Activated CD4-positive, alpha-beta T cell treated with anti-CD3 and anti-CD28 coated beads, Interleukin-2, amount 10 ng/mL, durations not matched to agents 24 days and 14 days (primary cell): ENCODE measurements around the gene ZNF432. TPM values are rescaled to one million over a fixed set of nuclear protein-coding genes. Genes with fewer than 3 reads are reported as not detected.
A peak's percentile ranks its signal among the peaks of the same experiment; 100 is the strongest.
"Not testable (repeated sequence)": the region's sequence is repeated elsewhere in the genome, so short reads cannot be mapped to it uniquely, and the experiment has no call there.

Experiments
- DNase-seq: peaks from one replicate; pipeline ENCODE4 v3.0.0; 2022
- H3K27ac Mint-ChIP-seq: one replicate; pipeline ENCODE4 v1.8.0; 2022; ENCODE audit warnings: mild to moderate bottlenecking, mixed read lengths
- H3K27me3 Mint-ChIP-seq: one replicate; pipeline ENCODE4 v1.8.0; 2022; ENCODE audit warnings: mixed read lengths
- H3K36me3 Mint-ChIP-seq: one replicate; pipeline ENCODE4 v1.8.0; 2022; ENCODE audit warnings: low read depth, mild to moderate bottlenecking, mixed read lengths
- H3K4me1 Mint-ChIP-seq: one replicate; pipeline ENCODE4 v1.8.0; 2021; ENCODE audit warnings: mixed read lengths
- H3K4me3 Mint-ChIP-seq: one replicate; pipeline ENCODE4 v1.8.0; 2022; ENCODE audit warnings: mild to moderate bottlenecking, moderate library complexity, mixed read lengths
- H3K9me3 Mint-ChIP-seq: one replicate; pipeline ENCODE4 v1.8.0; 2021; ENCODE audit warnings: mixed read lengths
- intact Hi-C: fragments of 100-400 bp; cut with micrococcal nuclease; formaldehyde crosslinking; loops from one replicate; pipeline ENCODE4 v1.15.1; 2023
- total RNA-seq: library from RNA; stranded (reverse); gene quantifications from 2 replicates; pipeline ENCODE4 v1.2.3, GENCODE V29; 2022

ZNF432 gene
- 10.8 and 13.8 TPM in 2 replicates for total RNA-seq

DNA sequence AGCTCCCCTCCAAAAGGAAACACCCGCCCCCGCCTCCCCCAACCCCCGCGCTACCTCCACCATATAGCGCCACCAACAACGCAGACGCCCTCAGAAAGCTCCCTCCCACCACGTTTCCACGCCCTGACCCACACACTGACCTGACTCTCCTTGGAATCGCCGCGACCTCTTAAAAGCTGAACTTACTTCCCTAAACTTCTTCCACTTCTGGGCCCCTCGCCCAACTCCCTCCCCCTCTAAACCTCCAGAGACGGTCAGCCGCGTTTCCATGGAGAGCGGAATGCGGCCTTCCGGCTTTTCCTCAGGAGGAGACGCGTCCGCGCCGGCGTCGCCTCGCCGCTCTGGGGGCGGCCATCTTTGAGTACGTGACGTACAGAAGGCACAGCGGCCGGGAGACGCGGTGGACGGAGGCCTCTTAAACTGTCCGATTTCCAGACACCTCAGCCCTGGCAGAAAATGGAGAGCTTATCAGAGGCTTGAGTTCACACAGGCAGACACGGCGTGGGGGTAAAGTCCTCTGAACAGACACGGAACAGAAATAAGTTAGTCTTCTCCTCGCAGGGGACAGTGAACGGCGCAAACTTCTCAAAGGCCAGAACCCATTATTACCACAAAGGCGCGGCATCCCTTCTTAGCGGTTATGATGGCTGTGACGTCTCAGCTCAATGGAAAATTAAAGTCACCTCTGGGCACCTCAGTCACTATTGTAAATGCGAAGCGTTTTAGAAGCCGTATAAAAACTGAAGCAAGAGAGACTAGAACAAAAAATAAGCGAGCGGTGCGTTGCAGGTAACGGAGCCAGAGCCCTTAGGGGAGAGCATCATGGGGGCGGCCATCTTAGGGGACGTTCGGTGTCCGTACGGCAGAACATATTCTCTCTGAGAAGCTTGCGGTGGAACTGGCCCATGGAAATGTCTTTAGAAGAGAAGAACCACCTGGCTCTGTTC is at the start of gene ZNF432:
ZNF432 (minus strand) TSS at position 284 of the 947 bp plus-strand sequence. CDS start 1,970 bp downstream, outside the sequence.
- peak within 1 kb of the TSS; percentile 98 for H3K4me3 Mint-ChIP-seq
- peaks cover 82% of the 10 kb centered on the region for H3K36me3 Mint-ChIP-seq
- peak within 1 kb of the TSS; percentile 99 for H3K27ac Mint-ChIP-seq
- peaks cover 21% of the 10 kb centered on the region for H3K4me1 Mint-ChIP-seq
- peak; percentile 94 for DNase-seq
- peaks cover 48% of the 10 kb centered on the region for H3K9me3 Mint-ChIP-seq
- intact Hi-C loops, result loop anchor here (1.0 to 2.0 kb wide), 7 partner anchors 21 to 488 kb away; partner anchors contain the start of genes ZNF350, ZNF613, ZNF614 and ZNF615
- no peaks in the 10 kb centered on the region for H3K27me3 Mint-ChIP-seq

DNA sequence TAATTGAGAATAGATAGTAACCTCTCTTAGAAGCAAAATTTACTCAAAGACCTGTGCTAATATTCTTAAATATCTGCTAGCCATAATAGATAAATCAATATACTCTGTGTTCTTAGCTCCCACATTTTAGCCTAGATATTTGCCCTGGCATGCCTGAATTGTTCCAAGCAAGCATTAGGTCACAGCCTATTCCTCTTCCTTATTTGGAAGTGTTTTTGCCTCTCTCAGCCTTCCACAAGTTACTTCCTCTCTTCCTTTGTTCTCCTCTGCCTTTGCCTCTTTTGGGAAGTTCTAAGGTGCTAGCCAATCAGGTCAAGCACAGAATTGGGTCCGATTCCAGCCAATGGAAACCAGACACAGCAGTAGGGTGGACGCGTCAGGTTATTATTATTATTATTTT is 47.8 kb upstream of the ZNF432 start:
- intact Hi-C loops, DNase-seq, H3K27ac Mint-ChIP-seq, H3K27me3 Mint-ChIP-seq: not testable (repeated sequence)
- Mint-ChIP-seq H3K36me3 (peaks cover 44% of the 10 kb centered on the region), H3K9me3 (peaks cover 32% of the 10 kb centered on the region), H3K4me3 (peak overlapping the region; percentile 93), H3K4me1 (peaks cover 17% of the 10 kb centered on the region)

DNA sequence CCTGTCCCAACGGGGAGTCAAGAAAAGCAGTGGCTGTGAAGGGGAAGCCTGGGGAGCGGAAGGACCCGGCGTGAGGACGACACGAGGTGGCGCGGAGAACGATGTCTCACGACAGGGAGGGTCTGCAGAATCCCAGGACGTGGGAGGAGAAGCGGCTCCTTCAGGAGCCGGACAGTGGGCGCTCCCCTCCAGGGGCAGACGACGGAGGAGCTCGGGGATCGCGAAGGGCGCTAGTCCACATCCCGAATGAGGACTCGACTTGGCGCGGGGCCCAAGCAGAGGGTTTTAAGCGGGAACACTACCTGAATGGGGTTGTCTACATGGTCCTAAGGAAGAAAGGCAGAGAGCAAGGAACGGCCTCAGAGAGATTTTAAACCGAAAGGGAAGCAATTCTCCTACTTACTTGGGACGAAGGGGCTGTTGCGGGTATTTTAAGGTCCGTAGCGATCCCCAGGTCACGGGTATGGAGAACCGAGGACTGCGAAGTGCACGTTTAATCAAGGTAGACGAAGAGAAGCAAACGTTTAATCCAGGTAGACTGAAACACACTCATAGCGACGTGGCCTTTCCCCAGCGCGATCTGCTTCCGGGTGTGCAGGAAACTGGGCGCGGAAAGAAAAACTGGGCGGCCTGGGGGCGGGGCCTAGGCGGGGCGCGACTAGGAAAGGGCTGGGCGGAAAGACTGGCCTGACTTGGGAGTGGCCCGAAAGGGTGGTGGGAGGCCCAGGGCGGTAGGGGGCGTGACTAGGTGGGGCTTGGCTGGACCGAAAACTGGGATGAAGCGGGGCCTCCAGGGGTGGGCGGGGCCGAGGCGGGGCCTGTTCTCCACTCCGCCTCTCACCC is 46.8 kb upstream of the ZNF432 start, which contains the start of gene ZNF841:
ZNF841 (minus strand) TSS at position 594 of the 843 bp plus-strand sequence. CDS start 10,964 bp downstream, outside the sequence.
- H3K9me3 Mint-ChIP-seq, result peaks cover 34% of the 10 kb centered on the region

DNA sequence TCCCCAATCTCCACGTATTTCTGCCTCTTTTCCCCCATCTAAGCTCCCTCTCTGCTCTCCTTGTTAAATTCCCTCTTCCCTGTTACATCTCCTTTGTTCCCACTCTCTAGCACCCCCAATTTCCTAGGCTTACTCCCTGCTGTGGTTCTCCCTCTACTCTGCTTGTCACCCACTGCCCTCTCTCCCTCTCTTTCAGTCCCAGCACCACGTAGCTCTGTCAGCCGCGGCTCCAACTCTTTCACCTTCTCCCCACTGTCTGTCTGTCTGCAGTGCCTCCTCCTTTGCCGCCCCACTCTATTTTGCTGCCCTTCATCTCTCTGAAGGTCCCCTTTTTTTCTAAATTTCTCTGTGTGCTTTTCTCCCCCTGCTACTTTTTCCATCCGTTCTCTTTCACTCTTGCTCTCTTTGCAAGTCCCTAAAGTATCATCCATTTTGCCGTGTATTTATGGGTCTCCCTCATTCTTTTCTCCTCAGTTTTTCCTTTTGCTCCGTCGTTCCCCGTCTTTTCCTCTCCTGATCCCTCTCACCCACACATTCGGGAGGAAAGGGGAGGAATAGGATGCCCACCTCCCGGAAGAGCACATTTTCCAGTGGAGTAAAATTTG is 46.0 kb upstream of the ZNF432 start:
- intact Hi-C loops, result no loop called here
- Mint-ChIP-seq H3K27ac (peak overlapping the region; percentile 91), H3K9me3 (peaks cover 31% of the 10 kb centered on the region), H3K4me1 (peaks cover 17% of the 10 kb centered on the region), H3K36me3 (peaks cover 62% of the 10 kb centered on the region), H3K4me3 (peak overlapping the region; percentile 93), H3K27me3 (no peaks in the 10 kb centered on the region)
- no peak for DNase-seq

More for the DNA sequence above, 46.8 kb upstream of the ZNF432 start, which contains the start of gene ZNF841:
- peak within 1 kb of the TSS; percentile 91 for H3K27ac Mint-ChIP-seq
- peaks cover 17% of the 10 kb centered on the region for H3K4me1 Mint-ChIP-seq
- peaks cover 55% of the 10 kb centered on the region for H3K36me3 Mint-ChIP-seq
- H3K4me3 Mint-ChIP-seq, result peak within 1 kb of the TSS; percentile 93
- no peaks in the 10 kb centered on the region for H3K27me3 Mint-ChIP-seq
- DNase-seq, result peak; percentile 95
- intact Hi-C loops, result no loop called here

DNA sequence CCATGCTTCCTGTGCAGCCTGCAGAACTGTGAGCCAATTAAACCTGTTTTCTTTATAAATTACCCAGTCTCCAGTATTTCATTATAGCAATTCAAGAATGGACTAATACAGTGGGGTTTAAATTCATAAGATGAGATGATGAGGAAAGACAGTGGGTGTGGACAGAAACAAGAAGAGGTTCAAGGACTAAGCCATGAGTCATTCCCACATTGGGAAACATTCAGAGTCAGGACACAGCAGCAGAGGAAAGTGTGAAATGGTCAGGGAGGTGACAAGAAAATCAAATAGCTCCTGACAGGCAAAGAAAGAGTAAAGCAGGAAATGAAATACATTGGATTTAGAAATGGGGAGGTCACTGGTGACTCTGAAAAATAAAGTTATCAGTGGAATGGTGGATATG is 37.8 kb upstream of the ZNF432 start:
- peaks cover 94% of the 10 kb centered on the region for H3K36me3 Mint-ChIP-seq
- H3K4me1 Mint-ChIP-seq, result no peaks in the 10 kb centered on the region
- intact Hi-C loops, result no loop called here
- no peaks in the 10 kb centered on the region for H3K27me3 Mint-ChIP-seq
- peaks cover 36% of the 10 kb centered on the region for H3K9me3 Mint-ChIP-seq
- no peak overlapping the region for H3K27ac Mint-ChIP-seq
- no peak overlapping the region for H3K4me3 Mint-ChIP-seq
- DNase-seq, result no peak

DNA sequence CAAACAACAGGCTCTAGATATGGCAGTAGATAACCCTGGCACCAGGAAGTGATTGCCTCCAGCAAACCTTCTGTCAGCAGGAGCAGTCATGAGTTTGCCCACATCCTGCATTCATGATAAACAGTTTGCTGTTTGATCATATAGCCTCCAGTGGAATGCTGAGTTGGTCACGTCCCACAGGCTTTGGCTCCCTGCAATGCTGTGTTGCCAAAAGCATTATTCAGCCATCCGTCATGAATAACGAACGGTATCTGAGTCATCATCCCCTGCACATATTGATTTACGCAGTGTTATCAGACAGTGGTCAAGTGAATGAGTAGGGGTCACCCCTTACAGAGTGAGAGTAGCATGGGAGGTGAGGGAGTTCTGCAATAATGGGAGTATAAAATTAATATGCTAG is 21.9 kb upstream of the ZNF432 start:
- Mint-ChIP-seq H3K9me3 (peaks cover 56% of the 10 kb centered on the region), H3K4me3 (no peak overlapping the region), H3K27me3 (no peaks in the 10 kb centered on the region), H3K27ac (no peak overlapping the region), H3K4me1 (no peaks in the 10 kb centered on the region), H3K36me3 (peaks cover 93% of the 10 kb centered on the region)
- intact Hi-C loops, result no loop called here
- no peak for DNase-seq

DNA sequence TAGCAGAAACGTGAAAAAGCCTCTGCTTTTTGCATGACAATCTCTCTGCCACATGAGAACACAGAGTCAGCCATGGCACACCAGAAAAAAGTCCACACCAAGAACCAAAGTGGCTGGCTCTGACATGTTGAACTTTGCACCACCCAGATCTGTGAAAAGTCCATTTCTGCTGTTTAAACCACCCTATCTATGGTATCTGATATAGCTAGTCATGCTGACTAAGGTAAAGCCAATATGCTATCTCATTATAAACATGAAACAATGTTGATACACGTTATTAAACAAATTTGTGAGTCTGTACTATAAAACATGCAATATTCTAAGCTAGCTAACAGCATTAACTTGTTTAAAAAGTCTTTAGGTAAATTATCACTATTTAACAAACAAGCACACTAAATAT is 21.0 kb upstream of the ZNF432 start:
- Mint-ChIP-seq H3K4me3 (no peak overlapping the region), H3K36me3 (peaks cover 91% of the 10 kb centered on the region), H3K4me1 (no peaks in the 10 kb centered on the region), H3K9me3 (peaks cover 52% of the 10 kb centered on the region), H3K27me3 (no peaks in the 10 kb centered on the region), H3K27ac (no peak overlapping the region)
- no peak for DNase-seq
- intact Hi-C loops, result no loop called here

DNA sequence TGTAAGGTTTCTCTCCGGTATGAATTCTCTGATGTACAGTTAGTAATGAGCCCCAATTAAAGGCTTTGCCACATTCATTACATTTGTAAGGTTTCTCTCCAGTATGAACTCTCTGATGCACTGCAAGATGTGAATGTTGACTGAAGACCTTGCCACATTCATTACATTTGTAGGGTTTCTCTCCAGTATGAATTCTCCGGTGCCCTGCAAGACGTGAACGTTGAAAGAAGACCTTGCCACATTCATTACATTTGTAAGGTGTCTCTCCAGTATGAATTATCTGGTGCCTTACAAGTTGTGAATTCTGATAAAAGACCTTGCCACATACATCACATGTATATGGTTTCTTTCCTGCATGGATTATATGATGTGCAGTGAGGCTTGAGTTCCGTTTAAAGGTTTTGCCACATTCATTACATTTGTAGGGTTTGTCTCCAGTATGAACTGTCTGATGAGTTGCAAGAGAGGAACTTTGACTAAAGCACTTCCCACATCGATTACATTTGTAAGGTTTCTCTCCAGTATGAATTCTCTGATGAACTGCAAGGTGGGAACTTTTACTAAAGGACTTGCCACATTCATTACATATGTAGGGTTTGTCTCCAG is 17.7 kb upstream of the ZNF432 start:
- no peak for DNase-seq
- H3K4me3 Mint-ChIP-seq, result no peak overlapping the region
- intact Hi-C loops, result no loop called here
- no peak overlapping the region for H3K27ac Mint-ChIP-seq
- peaks cover 38% of the 10 kb centered on the region for H3K9me3 Mint-ChIP-seq
- H3K4me1 Mint-ChIP-seq, result no peaks in the 10 kb centered on the region
- H3K27me3 Mint-ChIP-seq, result no peaks in the 10 kb centered on the region
- peaks cover 83% of the 10 kb centered on the region for H3K36me3 Mint-ChIP-seq

DNA sequence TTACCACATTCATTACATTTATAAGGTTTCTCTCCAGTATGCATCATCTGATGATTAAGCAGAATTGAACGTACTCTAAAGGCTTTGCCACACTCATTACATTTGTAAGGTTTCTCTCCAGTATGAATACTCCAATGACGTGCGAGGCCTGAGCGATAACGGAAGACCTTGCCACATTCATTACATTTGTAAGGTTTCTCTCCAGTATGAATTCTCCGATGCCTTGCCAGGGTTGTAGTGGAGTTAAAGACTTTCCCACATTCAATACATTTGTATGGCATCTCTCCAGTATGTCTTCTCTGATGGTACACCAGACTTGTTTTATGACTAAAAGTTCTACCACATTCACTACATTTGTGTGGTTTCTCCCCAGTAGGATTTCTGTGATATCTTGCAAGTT is 16.8 kb upstream of the ZNF432 start:
- no peaks in the 10 kb centered on the region for H3K27me3 Mint-ChIP-seq
- intact Hi-C loops, result no loop called here
- no peak overlapping the region for H3K4me3 Mint-ChIP-seq
- no peak for DNase-seq
- H3K4me1 Mint-ChIP-seq, result no peaks in the 10 kb centered on the region
- no peak overlapping the region for H3K27ac Mint-ChIP-seq
- H3K9me3 Mint-ChIP-seq, result peaks cover 33% of the 10 kb centered on the region
- H3K36me3 Mint-ChIP-seq, result peaks cover 74% of the 10 kb centered on the region

DNA sequence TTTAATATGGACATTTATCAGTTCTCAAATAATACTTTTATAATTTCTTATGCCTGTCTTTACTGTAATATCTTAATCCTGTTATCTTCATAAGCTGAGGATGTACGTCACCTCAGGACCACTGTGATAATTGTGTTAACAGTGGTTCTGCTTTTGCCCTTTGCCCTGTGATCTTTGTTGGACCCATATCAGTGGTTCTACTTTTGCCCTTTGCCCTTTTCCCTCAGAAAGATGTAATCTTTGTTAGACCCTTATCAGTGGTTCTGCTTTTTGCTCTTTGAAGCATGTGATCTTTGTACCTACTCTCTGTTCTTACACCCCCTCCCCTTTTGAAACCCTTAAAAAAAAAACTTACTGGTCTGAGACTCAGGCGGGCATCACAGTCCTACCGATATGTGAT is 7.8 kb upstream of the ZNF432 start:
- H3K36me3 Mint-ChIP-seq, result peaks cover 38% of the 10 kb centered on the region
- H3K4me3 Mint-ChIP-seq, intact Hi-C loops, H3K4me1 Mint-ChIP-seq, H3K27me3 Mint-ChIP-seq, H3K27ac Mint-ChIP-seq, DNase-seq: not testable (repeated sequence)
- peaks cover 36% of the 10 kb centered on the region for H3K9me3 Mint-ChIP-seq

DNA sequence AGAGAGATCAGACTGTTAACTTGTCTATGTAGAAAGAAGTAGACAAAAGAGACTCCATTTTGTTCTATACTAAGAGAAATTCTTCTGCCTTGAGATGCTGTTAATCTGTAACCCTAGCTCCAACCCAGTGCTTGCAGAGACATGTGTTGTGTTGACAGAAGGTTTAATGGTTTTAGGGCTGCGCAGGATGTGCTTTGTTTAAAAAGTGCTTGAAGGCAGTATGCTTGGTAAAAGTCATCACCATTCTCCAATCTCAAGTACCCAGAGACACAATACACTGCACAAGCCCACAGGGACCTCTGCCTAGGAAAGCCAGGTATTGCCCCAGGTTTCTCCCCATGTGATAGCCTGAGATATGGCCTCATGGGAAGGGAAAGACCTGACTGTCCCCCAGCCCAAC is 3.1 kb upstream of the ZNF432 start:
- H3K9me3 Mint-ChIP-seq, result peaks cover 52% of the 10 kb centered on the region

DNA sequence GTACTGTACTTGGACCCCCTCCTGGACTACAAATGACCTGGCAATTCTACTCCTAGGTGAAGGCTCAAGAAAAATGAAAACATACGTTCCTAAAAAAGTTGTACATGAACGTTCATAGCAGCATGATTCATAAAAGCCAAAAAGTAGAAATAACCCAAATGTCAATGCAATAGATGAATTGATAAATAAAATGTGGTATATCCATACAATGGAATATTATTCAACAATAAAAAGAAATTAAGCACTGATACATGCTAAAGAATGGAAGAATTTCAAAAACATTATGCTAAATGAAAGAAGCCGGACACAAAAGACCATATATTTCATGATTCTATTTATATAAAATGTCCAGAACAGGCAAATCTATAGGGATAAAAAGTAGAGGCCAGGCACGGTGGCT is 9.5 kb downstream of the ZNF432 start:
- no peak overlapping the region for H3K27ac Mint-ChIP-seq
- no peak for DNase-seq
- no peaks in the 10 kb centered on the region for H3K27me3 Mint-ChIP-seq
- peaks cover 95% of the 10 kb centered on the region for H3K36me3 Mint-ChIP-seq
- intact Hi-C loops, result no loop called here
- peaks cover 44% of the 10 kb centered on the region for H3K9me3 Mint-ChIP-seq
- no peaks in the 10 kb centered on the region for H3K4me1 Mint-ChIP-seq
- no peak overlapping the region for H3K4me3 Mint-ChIP-seq

More for the DNA sequence above, 3.1 kb upstream of the ZNF432 start:
- intact Hi-C loops, DNase-seq, H3K27ac Mint-ChIP-seq, H3K27me3 Mint-ChIP-seq, H3K4me3 Mint-ChIP-seq: not testable (repeated sequence)
- Mint-ChIP-seq H3K36me3 (peaks cover 69% of the 10 kb centered on the region), H3K4me1 (peaks cover 21% of the 10 kb centered on the region)
